ENCODE measurements around the gene IRF9. TPM values are rescaled to one million over a fixed set of nuclear protein-coding genes. Genes with fewer than 3 reads are reported as not detected.

The IRF9 gene
- total and polyA plus RNA-seq, 2 of the 13 experiments (the other 11 are each of a cell fraction or from before 2014, with no cell fraction given) = 14.9 to 49.7 TPM

DNA sequence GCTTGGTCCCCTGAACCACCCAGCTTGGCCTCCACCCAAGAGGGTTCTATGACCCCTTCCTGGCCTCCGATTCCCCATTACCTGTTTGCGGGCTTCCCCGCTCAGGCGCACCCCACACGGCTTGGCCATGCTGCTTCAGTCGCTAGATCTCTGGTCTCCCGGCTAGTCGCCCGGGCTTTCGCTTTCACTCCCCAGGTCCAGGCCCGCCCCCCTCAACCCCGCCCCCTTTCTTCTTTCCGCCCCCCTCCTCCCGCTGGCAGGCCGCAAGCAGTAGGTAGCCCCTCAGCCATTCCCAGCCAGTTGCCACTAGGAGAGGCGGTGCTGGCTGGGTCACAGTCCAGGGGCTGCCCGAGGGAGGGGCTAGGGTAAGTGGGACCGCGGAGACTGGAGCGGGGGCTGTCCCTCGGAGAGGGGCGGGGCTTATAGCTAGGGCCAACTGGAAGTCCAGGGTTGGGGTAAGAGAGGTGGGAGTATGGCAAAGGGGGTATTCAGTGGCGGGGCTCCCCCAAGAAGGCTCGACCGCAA is 14.6 kb upstream of the IRF9 start, which contains the start of gene PSME2 (continued):
- TF ChIP-seq, protein P1, sequence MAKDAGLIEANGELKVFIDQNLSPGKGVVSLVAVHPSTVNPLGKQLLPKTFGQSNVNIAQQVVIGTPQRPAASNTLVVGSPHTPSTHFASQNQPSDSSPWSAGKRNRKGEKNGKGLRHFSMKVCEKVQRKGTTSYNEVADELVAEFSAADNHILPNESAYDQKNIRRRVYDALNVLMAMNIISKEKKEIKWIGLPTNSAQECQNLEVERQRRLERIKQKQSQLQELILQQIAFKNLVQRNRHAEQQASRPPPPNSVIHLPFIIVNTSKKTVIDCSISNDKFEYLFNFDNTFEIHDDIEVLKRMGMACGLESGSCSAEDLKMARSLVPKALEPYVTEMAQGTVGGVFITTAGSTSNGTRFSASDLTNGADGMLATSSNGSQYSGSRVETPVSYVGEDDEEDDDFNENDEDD (CRISPR knock-in tag; IDR thresholded peaks at IDR 0.05; ENCODE audit: borderline replicate concordance) = peak; percentile 47; the same call in 1 of the 2 replicates
- TF ChIP-seq TEAD3 (CRISPR knock-in tag; optimal IDR thresholded peaks at IDR 0.05; ENCODE audit: borderline replicate concordance) (peak; percentile 55), NFKBIZ (CRISPR knock-in tag; IDR thresholded peaks at IDR 0.05) (peak; percentile 14; the same call in 1 of the 2 replicates), KAT2B (IDR thresholded peaks at IDR 0.05; ENCODE audit: borderline replicate concordance, low read depth, low read length) (no peak), SIN3B (IDR thresholded peaks at IDR 0.05; ENCODE audit: low read length) (no peak), NFKB2 (CRISPR knock-in tag; IDR thresholded peaks at IDR 0.05; ENCODE audit: borderline replicate concordance) (peak; percentile 83; the same call in 1 of the 2 replicates)
- TF ChIP-seq, protein P2, sequence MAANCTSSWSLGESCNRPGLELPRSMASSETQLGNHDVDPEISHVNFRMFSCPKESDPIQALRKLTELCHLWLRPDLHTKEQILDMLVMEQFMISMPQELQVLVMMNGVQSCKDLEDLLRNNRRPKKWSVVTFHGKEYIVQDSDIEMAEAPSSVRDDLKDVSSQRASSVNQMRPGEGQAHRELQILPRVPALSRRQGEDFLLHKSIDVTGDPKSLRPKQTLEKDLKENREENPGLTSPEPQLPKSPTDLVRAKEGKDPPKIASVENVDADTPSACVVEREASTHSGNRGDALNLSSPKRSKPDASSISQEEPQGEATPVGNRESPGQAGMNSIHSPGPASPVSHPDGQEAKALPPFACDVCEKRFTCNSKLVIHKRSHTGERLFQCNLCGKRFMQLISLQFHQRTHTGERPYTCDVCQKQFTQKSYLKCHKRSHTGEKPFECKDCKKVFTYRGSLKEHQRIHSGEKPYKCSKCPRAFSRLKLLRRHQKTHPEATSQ (CRISPR knock-in tag; IDR thresholded peaks at IDR 0.05; ENCODE audit: borderline replicate concordance) = peak; percentile 41; the same call in 1 of the 2 replicates

DNA sequence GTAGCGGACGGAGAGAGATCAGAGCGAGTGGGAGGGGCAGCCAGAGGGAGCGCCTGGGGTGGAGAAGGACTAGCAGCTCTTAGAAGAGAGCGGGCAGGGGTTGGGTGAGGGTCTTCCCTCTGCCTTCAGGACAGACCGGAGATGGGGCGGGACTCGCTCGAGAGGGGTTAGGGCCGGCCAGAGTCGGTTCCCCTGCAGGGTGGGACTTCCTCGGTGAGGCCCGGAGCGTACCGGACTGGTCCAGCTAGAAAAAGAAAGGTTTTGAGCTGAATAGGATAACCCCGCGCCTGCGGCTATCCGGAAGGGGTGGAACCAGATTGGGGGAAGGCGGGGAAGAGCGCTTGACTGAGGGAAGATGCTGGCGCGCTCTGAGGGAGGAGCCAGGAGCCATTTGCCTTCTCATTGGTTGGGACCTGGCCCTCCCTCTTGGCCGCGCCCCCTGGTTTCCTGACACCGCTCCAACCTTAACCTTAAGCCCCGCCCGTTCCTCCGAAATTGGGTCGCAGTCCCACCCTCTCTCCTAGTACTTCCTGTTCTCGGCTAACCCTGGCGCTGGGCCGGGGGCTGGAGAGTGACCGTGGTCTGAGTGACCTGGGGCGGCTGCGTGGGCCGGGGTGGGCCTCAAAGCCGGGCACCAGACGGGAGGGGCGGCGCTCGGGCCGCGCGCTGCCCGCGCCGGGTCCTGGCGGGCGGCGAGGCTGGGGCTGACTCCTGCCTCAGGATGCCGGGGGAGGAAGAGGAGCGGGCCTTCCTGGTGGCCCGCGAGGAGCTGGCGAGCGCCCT is 13.9 kb upstream of the IRF9 start, which contains the start of gene RNF31:
RNF31 (plus strand) TSS at position 521 of the 783 bp plus-strand sequence; CDS start at position 722, 201 bp downstream.
- Histone ChIP-seq H3K27ac (ENCODE audit: extremely low read length, insufficient read depth, low read length) (peak within 1 kb of the TSS; percentile 76), H3K4me2 (ENCODE audit: low read depth, low read length) (peak within 1 kb of the TSS; percentile 98), H3K9me3 (ENCODE audit: low read length) (no peaks in the 10 kb centered on the region), H2AFZ (ENCODE audit: low read length) (peak within 1 kb of the TSS; percentile 21), H4K20me1 (ENCODE audit: insufficient read depth, low read length) (peaks cover 7% of the 10 kb centered on the region), H3K27me3 (ENCODE audit: control insufficient read depth in 1 of 2, insufficient read depth in 2 of 2, low read length in 2 of 2) (peaks cover 0 to 3% of the 10 kb centered on the region in 2 experiments; a peak in 1 of 5 replicates), H3K9ac (ENCODE audit: insufficient read depth, low read depth, low read length) (peak within 1 kb of the TSS; percentile 95), H3K36me3 (replicated peaks in 1 of 2; ENCODE audit: control insufficient read depth in 1 of 2, insufficient read depth in 2 of 2, low read length in 2 of 2) (peaks cover 39 to 54% of the 10 kb centered on the region in 2 experiments), H3K79me2 (ENCODE audit: insufficient read depth, low read length) (peaks cover 40% of the 10 kb centered on the region), H3K4me1 (ENCODE audit: insufficient read depth, low read length) (peaks cover 59% of the 10 kb centered on the region), H3K4me3 (replicated peaks in 1 of 3; ENCODE audit: insufficient read depth in 1 of 3, low read depth in 2 of 3, low read length in 3 of 3) (peak within 1 kb of the TSS; percentile 91 to 100 (median 96))
- FAIRE-seq = peak; percentile 100
- intact Hi-C loops (cut with micrococcal nuclease; ENCODE audit: unreplicated experiment) = loop anchor here (1.0 kb wide), 3 partner anchors 14 to 41 kb away; partner anchors contain the start of genes DCAF11, IPO4, IRF9 and NRL
- CTCF ChIA-PET (ENCODE audit: low intra/inter-chr PET ratio, low total read pairs) = no interaction called here
- WGBS (ENCODE audit: low lambda C conversion rate) = 1% methylated on average over 55 of the region's 57 CpGs
- in situ Hi-C loops (cut with HindIII; ENCODE audit: extremely low pct_ligation_motif_present, low pct_unique_long_range_greater_than_20kb) = loop anchor here (25.0 kb wide), 1 partner anchor 835 kb away; the partner anchor contains the start of genes BCL2L2, PABPN1 and PPP1R3E
- BruUV-seq (replicated peaks) = no TSS peak
- ATAC-seq = peak; percentile 90
- DNase-seq (ENCODE audit: low spot score) = peak; percentile 100
- POLR2A ChIA-PET = interaction anchor here (0.6 to 8.5 kb wide), 66 partner anchors 11 to 1558 kb away, joined by 3 to 279 read pairs (median 5); partner anchors contain the start of genes ACIN1, BCL2L2, C14orf119 and CARMIL3
- TF ChIP-seq, protein P3, sequence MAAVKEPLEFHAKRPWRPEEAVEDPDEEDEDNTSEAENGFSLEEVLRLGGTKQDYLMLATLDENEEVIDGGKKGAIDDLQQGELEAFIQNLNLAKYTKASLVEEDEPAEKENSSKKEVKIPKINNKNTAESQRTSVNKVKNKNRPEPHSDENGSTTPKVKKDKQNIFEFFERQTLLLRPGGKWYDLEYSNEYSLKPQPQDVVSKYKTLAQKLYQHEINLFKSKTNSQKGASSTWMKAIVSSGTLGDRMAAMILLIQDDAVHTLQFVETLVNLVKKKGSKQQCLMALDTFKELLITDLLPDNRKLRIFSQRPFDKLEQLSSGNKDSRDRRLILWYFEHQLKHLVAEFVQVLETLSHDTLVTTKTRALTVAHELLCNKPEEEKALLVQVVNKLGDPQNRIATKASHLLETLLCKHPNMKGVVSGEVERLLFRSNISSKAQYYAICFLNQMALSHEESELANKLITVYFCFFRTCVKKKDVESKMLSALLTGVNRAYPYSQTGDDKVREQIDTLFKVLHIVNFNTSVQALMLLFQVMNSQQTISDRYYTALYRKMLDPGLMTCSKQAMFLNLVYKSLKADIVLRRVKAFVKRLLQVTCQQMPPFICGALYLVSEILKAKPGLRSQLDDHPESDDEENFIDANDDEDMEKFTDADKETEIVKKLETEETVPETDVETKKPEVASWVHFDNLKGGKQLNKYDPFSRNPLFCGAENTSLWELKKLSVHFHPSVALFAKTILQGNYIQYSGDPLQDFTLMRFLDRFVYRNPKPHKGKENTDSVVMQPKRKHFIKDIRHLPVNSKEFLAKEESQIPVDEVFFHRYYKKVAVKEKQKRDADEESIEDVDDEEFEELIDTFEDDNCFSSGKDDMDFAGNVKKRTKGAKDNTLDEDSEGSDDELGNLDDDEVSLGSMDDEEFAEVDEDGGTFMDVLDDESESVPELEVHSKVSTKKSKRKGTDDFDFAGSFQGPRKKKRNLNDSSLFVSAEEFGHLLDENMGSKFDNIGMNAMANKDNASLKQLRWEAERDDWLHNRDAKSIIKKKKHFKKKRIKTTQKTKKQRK (IDR thresholded peaks at IDR 0.05; ENCODE audit: low read length) = no peak
- TF ChIP-seq KAT2B (IDR thresholded peaks at IDR 0.05; ENCODE audit: borderline replicate concordance, low read depth, low read length) (no peak), NCOA5 (CRISPR knock-in tag; IDR thresholded peaks at IDR 0.05) (peak; percentile 25; the same call in 1 of the 2 replicates), ZBTB7B (CRISPR knock-in tag; IDR thresholded peaks at IDR 0.05) (no peak)
- TF ChIP-seq, protein P4, sequence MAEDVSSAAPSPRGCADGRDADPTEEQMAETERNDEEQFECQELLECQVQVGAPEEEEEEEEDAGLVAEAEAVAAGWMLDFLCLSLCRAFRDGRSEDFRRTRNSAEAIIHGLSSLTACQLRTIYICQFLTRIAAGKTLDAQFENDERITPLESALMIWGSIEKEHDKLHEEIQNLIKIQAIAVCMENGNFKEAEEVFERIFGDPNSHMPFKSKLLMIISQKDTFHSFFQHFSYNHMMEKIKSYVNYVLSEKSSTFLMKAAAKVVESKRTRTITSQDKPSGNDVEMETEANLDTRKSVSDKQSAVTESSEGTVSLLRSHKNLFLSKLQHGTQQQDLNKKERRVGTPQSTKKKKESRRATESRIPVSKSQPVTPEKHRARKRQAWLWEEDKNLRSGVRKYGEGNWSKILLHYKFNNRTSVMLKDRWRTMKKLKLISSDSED (CRISPR knock-in tag; IDR thresholded peaks at IDR 0.05) = peak; percentile 86; the same call in 1 of the 2 replicates
- TF ChIP-seq, protein P5, sequence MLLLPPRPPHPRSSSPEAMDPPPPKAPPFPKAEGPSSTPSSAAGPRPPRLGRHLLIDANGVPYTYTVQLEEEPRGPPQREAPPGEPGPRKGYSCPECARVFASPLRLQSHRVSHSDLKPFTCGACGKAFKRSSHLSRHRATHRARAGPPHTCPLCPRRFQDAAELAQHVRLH (CRISPR knock-in tag; IDR thresholded peaks at IDR 0.05; ENCODE audit: borderline replicate concordance, low read depth) = peak; percentile 88

All from HepG2 (cell line).